ENCODE measurements around the gene CCDC85B. TPM values are rescaled to one million over a fixed set of nuclear protein-coding genes. Genes with fewer than 3 reads are reported as not detected.

Gene CCDC85B
- total and polyA plus RNA-seq, 2 of the 13 experiments (the other 11 are each of a cell fraction or from before 2014, with no cell fraction given): 8.2 to 19.5 TPM

DNA sequence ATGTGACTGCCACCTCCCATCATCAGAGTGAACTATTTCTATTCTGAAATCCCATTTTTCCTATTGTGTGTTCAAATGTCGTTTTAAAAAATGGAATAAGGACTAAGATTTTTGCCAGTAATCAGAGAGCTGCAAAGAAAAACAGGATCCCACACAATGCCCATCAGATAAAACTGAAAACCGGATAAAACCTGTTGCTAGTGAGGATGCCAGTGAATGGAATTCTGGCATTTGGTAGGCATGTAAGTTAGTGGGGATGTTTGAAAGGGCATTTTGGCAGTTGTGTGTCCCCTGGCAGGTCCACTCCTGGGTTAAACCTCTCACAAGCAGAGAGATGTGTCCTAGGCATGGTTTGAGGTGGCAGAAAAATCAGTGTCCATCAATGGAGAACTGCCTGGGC, 34.9 kb downstream of the CCDC85B start:
- POLR2A ChIA-PET: no interaction called here
- Histone ChIP-seq H3K9ac (ENCODE audit: insufficient read depth, low read depth, low read length) (no peak overlapping the region), H3K27me3 (ENCODE audit: control insufficient read depth in 1 of 2, insufficient read depth in 2 of 2, low read length in 2 of 2) (peaks cover 0 to 3% of the 10 kb centered on the region in 2 experiments; a peak in 1 of 5 replicates), H2AFZ (ENCODE audit: low read length) (no peak overlapping the region), H3K79me2 (ENCODE audit: insufficient read depth, low read length) (no peaks in the 10 kb centered on the region), H3K36me3 (replicated peaks in 1 of 2; ENCODE audit: control insufficient read depth in 1 of 2, insufficient read depth in 2 of 2, low read length in 2 of 2) (no peaks in the 10 kb centered on the region; a peak in 1 of 5 replicates), H3K27ac (ENCODE audit: extremely low read length, insufficient read depth, low read length) (no peak overlapping the region), H3K4me2 (ENCODE audit: low read depth, low read length) (no peak overlapping the region), H4K20me1 (ENCODE audit: insufficient read depth, low read length) (no peaks in the 10 kb centered on the region), H3K4me3 (replicated peaks in 1 of 3; ENCODE audit: insufficient read depth in 1 of 3, low read depth in 2 of 3, low read length in 3 of 3) (no peak overlapping the region), H3K4me1 (ENCODE audit: insufficient read depth, low read length) (peaks cover 30% of the 10 kb centered on the region), H3K9me3 (ENCODE audit: low read length) (no peaks in the 10 kb centered on the region)
- DNase-seq (ENCODE audit: low spot score) (no peak), ATAC-seq (no peak), FAIRE-seq (no peak)
- WGBS (ENCODE audit: low lambda C conversion rate): 31% methylated on average over 2 of the region's 2 CpGs
- in situ Hi-C loops (cut with HindIII; ENCODE audit: extremely low pct_ligation_motif_present, low pct_unique_long_range_greater_than_20kb): no loop called here
- CTCF ChIA-PET (ENCODE audit: low intra/inter-chr PET ratio, low total read pairs): no interaction called here
- intact Hi-C loops (cut with micrococcal nuclease; ENCODE audit: unreplicated experiment): no loop called here
- BruUV-seq (replicated peaks): no TSS peak
- TF ChIP-seq RAD21 (CRISPR knock-in tag; IDR thresholded peaks at IDR 0.05) (no peak), ZFP36L1 (CRISPR knock-in tag; IDR thresholded peaks at IDR 0.05) (no peak), MEIS2 (CRISPR knock-in tag; IDR thresholded peaks at IDR 0.05) (no peak), RFXANK (CRISPR knock-in tag; IDR thresholded peaks at IDR 0.05) (no peak), ZSCAN29 (CRISPR knock-in tag; conservative IDR thresholded peaks at IDR 0.05) (no peak), PBX2 (CRISPR knock-in tag; IDR thresholded peaks at IDR 0.05) (no peak), ZZZ3 (CRISPR knock-in tag; IDR thresholded peaks at IDR 0.05; ENCODE audit: borderline replicate concordance) (no peak), HOXA9 (CRISPR knock-in tag; IDR thresholded peaks at IDR 0.05; ENCODE audit: borderline replicate concordance) (no peak), PRMT3 (CRISPR knock-in tag; IDR thresholded peaks at IDR 0.05; ENCODE audit: borderline replicate concordance, low read depth) (no peak), ZMYM3 (CRISPR knock-in tag; IDR thresholded peaks at IDR 0.05) (no peak), ZNF383 (CRISPR knock-in tag; IDR thresholded peaks at IDR 0.05; ENCODE audit: borderline replicate concordance) (no peak), ZNF546 (CRISPR knock-in tag; conservative IDR thresholded peaks at IDR 0.05) (no peak), ZNF790 (CRISPR knock-in tag; IDR thresholded peaks at IDR 0.05; ENCODE audit: borderline replicate concordance) (no peak), ELF3 (CRISPR knock-in tag; IDR thresholded peaks at IDR 0.05) (no peak), SRSF9 (IDR thresholded peaks at IDR 0.05; ENCODE audit: borderline replicate concordance, insufficient read depth, low read depth, low read length, poor library complexity, severe bottlenecking) (no peak), PLRG1 (conservative IDR thresholded peaks at IDR 0.05) (no peak), POGK (CRISPR knock-in tag; conservative IDR thresholded peaks at IDR 0.05) (no peak)
- TF ChIP-seq, protein P1, sequence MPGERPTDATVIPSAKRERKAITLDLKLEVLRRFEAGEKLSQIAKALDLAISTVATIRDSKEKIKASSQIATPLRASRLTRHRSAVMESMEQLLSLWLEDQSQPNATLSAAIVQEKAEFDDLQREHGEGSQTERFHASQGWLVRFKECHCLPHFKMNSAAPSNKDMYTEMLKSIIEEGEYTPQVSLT (CRISPR knock-in tag; IDR thresholded peaks at IDR 0.05; ENCODE audit: borderline replicate concordance, low read depth): no peak
- TF ChIP-seq, protein P2, sequence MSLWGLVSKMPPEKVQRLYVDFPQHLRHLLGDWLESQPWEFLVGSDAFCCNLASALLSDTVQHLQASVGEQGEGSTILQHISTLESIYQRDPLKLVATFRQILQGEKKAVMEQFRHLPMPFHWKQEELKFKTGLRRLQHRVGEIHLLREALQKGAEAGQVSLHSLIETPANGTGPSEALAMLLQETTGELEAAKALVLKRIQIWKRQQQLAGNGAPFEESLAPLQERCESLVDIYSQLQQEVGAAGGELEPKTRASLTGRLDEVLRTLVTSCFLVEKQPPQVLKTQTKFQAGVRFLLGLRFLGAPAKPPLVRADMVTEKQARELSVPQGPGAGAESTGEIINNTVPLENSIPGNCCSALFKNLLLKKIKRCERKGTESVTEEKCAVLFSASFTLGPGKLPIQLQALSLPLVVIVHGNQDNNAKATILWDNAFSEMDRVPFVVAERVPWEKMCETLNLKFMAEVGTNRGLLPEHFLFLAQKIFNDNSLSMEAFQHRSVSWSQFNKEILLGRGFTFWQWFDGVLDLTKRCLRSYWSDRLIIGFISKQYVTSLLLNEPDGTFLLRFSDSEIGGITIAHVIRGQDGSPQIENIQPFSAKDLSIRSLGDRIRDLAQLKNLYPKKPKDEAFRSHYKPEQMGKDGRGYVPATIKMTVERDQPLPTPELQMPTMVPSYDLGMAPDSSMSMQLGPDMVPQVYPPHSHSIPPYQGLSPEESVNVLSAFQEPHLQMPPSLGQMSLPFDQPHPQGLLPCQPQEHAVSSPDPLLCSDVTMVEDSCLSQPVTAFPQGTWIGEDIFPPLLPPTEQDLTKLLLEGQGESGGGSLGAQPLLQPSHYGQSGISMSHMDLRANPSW (CRISPR knock-in tag; IDR thresholded peaks at IDR 0.05; ENCODE audit: borderline replicate concordance): no peak

Measured in HepG2 (cell line).